ENCODE data around the gene BUD31.
"Not testable (repeated sequence)": the region's sequence is repeated elsewhere in the genome, so short reads cannot be mapped to it uniquely, and the experiment has no call there.

The BUD31 gene

DNA sequence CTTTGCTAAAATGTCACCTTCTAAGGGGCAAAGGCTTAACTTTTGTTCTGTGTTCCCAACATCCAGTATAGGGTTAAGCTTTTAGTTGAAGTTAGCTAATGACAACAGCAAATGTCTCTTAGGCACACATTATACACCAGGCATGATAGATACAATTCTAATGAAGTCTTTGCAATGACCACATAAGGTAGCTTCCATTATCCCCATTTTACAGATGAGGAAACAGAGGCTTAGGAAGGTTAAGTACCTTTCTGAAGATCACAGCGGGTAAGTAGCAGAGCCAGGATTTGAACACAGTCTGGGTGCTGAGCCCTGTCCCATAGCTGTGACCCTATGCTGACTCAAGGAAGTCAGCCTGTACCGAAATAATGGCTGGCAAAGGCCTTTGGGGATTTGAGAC, 1.9 kb downstream of the BUD31 start:
- no peak for DNase-seq (ENCODE audit: low read depth, low spot score)
- peaks cover 57% of the 10 kb centered on the region for H3K36me3 ChIP-seq (ENCODE audit: insufficient read depth, insufficient read length, low read length)
- TF ChIP-seq YY1 (IDR thresholded peaks at IDR 0.05; ENCODE audit: insufficient read depth, insufficient read length), result no peak
- no peak for TF ChIP-seq ZNF274 (IDR thresholded peaks at IDR 0.05; ENCODE audit: low read depth, low read length)
- TF ChIP-seq SUZ12 (IDR thresholded peaks at IDR 0.05; ENCODE audit: extremely low read depth, insufficient read depth, insufficient read length), result no peak
- peak overlapping the region; percentile 12 for H3K9ac ChIP-seq (ENCODE audit: insufficient read length, low read depth)
- H3K27me3 ChIP-seq (ENCODE audit: insufficient read depth, insufficient read length), result no peaks in the 10 kb centered on the region
- no peaks in the 10 kb centered on the region for H3K9me3 ChIP-seq (ENCODE audit: insufficient read depth, low read length)
- no peak overlapping the region for H3K4me3 ChIP-seq (ENCODE audit: insufficient read length, low read depth)
- H3K4me1 ChIP-seq (ENCODE audit: insufficient read depth, insufficient read length), result peaks cover 2% of the 10 kb centered on the region

GRCh38 chr7:99415513-99416127, 6.9 kb downstream of the BUD31 start:
- H3K9me3 ChIP-seq (ENCODE audit: insufficient read depth, low read length); H3K4me3 ChIP-seq (ENCODE audit: insufficient read length, low read depth); DNase-seq (ENCODE audit: low read depth, low spot score); H3K4me1 ChIP-seq (ENCODE audit: insufficient read depth, insufficient read length); H3K27me3 ChIP-seq (ENCODE audit: insufficient read depth, insufficient read length); H3K9ac ChIP-seq (ENCODE audit: insufficient read length, low read depth): not testable (repeated sequence)
- peaks cover 88% of the 10 kb centered on the region for H3K36me3 ChIP-seq (ENCODE audit: insufficient read depth, insufficient read length, low read length)

- no peak for DNase-seq (ENCODE audit: low read depth, low spot score)
- Histone ChIP-seq H3K4me3 (ENCODE audit: insufficient read length, low read depth) (no peak overlapping the region), H3K27me3 (ENCODE audit: insufficient read depth, insufficient read length) (no peaks in the 10 kb centered on the region), H3K4me1 (ENCODE audit: insufficient read depth, insufficient read length) (peaks cover 2% of the 10 kb centered on the region), H3K9me3 (ENCODE audit: insufficient read depth, low read length) (no peaks in the 10 kb centered on the region), H3K36me3 (ENCODE audit: insufficient read depth, insufficient read length, low read length) (peaks cover 86% of the 10 kb centered on the region), H3K9ac (ENCODE audit: insufficient read length, low read depth) (no peak overlapping the region)
- TF ChIP-seq SUZ12 (IDR thresholded peaks at IDR 0.05; ENCODE audit: extremely low read depth, insufficient read depth, insufficient read length) (no peak), ZNF274 (IDR thresholded peaks at IDR 0.05; ENCODE audit: low read depth, low read length) (no peak), YY1 (IDR thresholded peaks at IDR 0.05; ENCODE audit: insufficient read depth, insufficient read length) (no peak)
Measured at GRCh38 chr7:99418260-99418659, 9.5 kb downstream of the BUD31 start.

DNA sequence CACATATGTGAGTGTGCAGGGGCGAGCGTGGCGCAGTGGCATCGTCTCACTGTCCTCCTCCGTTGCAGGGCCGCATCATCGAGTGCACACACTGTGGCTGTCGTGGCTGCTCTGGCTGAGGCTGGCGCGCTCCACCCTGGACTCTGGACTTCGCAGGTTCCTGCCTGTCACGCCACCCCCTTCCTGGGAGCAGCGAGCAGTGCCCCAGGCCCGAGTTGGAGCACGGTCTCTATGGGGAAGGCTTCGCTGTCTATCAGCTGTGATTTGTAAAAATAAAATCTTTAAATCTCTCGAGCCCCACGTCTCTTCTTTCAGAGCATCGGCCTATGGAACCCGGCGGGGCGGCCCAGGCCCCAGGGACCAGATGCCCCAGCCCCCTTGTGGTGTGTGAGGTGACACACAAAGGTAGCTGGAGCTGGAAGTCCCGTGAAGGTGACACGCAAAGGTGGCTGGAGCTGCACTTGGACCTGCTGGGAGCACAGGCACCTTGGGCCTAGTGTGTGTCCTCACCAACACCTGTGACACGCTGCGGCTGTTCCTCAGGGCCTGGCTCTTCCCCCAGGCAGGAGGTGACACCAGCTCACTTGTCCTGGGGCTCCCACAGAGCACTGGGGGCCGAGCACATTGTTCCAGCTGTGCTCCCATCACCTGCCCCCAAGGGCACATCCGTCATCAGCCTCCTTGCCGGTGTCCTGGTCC, 10.7 kb downstream of the BUD31 start:
- Histone ChIP-seq H3K9ac (ENCODE audit: insufficient read length, low read depth) (no peak overlapping the region), H3K4me1 (ENCODE audit: insufficient read depth, insufficient read length) (peaks cover 2% of the 10 kb centered on the region), H3K9me3 (ENCODE audit: insufficient read depth, low read length) (no peaks in the 10 kb centered on the region), H3K27me3 (ENCODE audit: insufficient read depth, insufficient read length) (no peaks in the 10 kb centered on the region), H3K4me3 (ENCODE audit: insufficient read length, low read depth) (no peak overlapping the region), H3K36me3 (ENCODE audit: insufficient read depth, insufficient read length, low read length) (peaks cover 86% of the 10 kb centered on the region)
- TF ChIP-seq YY1 (IDR thresholded peaks at IDR 0.05; ENCODE audit: insufficient read depth, insufficient read length) (no peak), SUZ12 (IDR thresholded peaks at IDR 0.05; ENCODE audit: extremely low read depth, insufficient read depth, insufficient read length) (no peak), ZNF274 (IDR thresholded peaks at IDR 0.05; ENCODE audit: low read depth, low read length) (no peak)
- DNase-seq (ENCODE audit: low read depth, low spot score), result no peak

- TF ChIP-seq YY1 (IDR thresholded peaks at IDR 0.05; ENCODE audit: insufficient read depth, insufficient read length) (no peak), ZNF274 (IDR thresholded peaks at IDR 0.05; ENCODE audit: low read depth, low read length) (no peak), SUZ12 (IDR thresholded peaks at IDR 0.05; ENCODE audit: extremely low read depth, insufficient read depth, insufficient read length) (no peak)
- Histone ChIP-seq H3K4me3 (ENCODE audit: insufficient read length, low read depth) (no peak overlapping the region), H3K36me3 (ENCODE audit: insufficient read depth, insufficient read length, low read length) (peaks cover 86% of the 10 kb centered on the region), H3K9ac (ENCODE audit: insufficient read length, low read depth) (no peak overlapping the region), H3K4me1 (ENCODE audit: insufficient read depth, insufficient read length) (peaks cover 2% of the 10 kb centered on the region), H3K27me3 (ENCODE audit: insufficient read depth, insufficient read length) (no peaks in the 10 kb centered on the region), H3K9me3 (ENCODE audit: insufficient read depth, low read length) (no peaks in the 10 kb centered on the region)
- DNase-seq (ENCODE audit: low read depth, low spot score), result no peak
Measured at GRCh38 chr7:99420213-99420612, 11.4 kb downstream of the BUD31 start.

DNA sequence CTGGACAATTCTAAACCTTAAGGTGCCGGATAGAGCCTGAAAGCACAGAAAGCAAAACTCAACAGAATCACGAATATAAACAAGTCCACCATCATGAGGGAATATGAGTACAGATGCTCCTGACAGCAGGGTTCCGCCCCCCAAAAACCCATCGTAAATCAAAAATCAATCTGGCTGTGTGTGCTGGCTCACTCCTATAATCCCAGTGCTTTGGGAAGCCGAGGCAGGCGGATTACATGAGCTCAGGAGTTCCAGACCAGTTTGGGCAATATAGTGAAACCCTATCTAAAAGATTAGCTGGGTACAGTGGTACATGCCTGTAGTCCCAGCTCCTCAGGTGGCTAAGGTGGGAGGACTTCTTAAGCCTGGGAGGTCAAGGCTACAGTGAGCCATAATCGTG, 12.2 kb downstream of the BUD31 start:
- TF ChIP-seq ZNF274 (IDR thresholded peaks at IDR 0.05; ENCODE audit: low read depth, low read length), result no peak
- no peak for TF ChIP-seq YY1 (IDR thresholded peaks at IDR 0.05; ENCODE audit: insufficient read depth, insufficient read length)
- no peak for TF ChIP-seq SUZ12 (IDR thresholded peaks at IDR 0.05; ENCODE audit: extremely low read depth, insufficient read depth, insufficient read length)
- no peak overlapping the region for H3K9ac ChIP-seq (ENCODE audit: insufficient read length, low read depth)
- peaks cover 2% of the 10 kb centered on the region for H3K4me1 ChIP-seq (ENCODE audit: insufficient read depth, insufficient read length)
- peaks cover 90% of the 10 kb centered on the region for H3K36me3 ChIP-seq (ENCODE audit: insufficient read depth, insufficient read length, low read length)
- H3K9me3 ChIP-seq (ENCODE audit: insufficient read depth, low read length), result no peaks in the 10 kb centered on the region
- no peaks in the 10 kb centered on the region for H3K27me3 ChIP-seq (ENCODE audit: insufficient read depth, insufficient read length)
- no peak overlapping the region for H3K4me3 ChIP-seq (ENCODE audit: insufficient read length, low read depth)
- no peak for DNase-seq (ENCODE audit: low read depth, low spot score)

DNA sequence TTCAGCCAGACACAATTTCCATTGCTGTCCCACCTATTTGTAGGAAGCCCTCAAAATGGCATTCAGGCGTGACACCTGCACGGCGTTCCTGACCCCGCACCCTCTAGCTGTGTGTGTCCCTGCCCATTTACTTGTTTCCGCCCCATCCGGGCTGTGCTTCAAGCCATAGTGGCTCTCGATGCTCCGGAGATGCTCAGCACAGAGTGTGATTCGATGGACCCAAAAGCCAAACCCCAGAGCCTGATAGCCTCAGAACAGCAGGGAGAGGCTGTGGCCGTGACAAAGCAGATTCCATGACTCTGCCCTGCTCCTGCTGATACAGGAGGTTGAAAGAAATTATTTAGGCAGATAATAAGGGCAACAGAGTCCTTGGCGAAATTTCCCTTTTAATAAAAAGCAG, 13.4 kb downstream of the BUD31 start:
- no peak for TF ChIP-seq YY1 (IDR thresholded peaks at IDR 0.05; ENCODE audit: insufficient read depth, insufficient read length)
- TF ChIP-seq ZNF274 (IDR thresholded peaks at IDR 0.05; ENCODE audit: low read depth, low read length), result no peak
- TF ChIP-seq SUZ12 (IDR thresholded peaks at IDR 0.05; ENCODE audit: extremely low read depth, insufficient read depth, insufficient read length), result no peak
- H3K36me3 ChIP-seq (ENCODE audit: insufficient read depth, insufficient read length, low read length), result peaks cover 81% of the 10 kb centered on the region
- H3K4me1 ChIP-seq (ENCODE audit: insufficient read depth, insufficient read length), result peaks cover 2% of the 10 kb centered on the region
- no peak overlapping the region for H3K9ac ChIP-seq (ENCODE audit: insufficient read length, low read depth)
- H3K27me3 ChIP-seq (ENCODE audit: insufficient read depth, insufficient read length), result no peaks in the 10 kb centered on the region
- H3K9me3 ChIP-seq (ENCODE audit: insufficient read depth, low read length), result no peaks in the 10 kb centered on the region
- no peak overlapping the region for H3K4me3 ChIP-seq (ENCODE audit: insufficient read length, low read depth)
- no peak for DNase-seq (ENCODE audit: low read depth, low spot score)

Data from NT2/D1 (cell line).